Ishikawa (cell line): Measurements from ENCODE around the gene TRPC4AP.

ENCODE experiments used
- CREB1 ChIP-seq: IDR thresholded peaks from 2 replicates; pipeline ENCODE4 v1.6.1; 2012; ENCODE audit warnings: low read depth
- EGR1 ChIP-seq: IDR thresholded peaks from 2 replicates; pipeline ENCODE4 v1.6.1; 2012
- EP300 ChIP-seq: IDR thresholded peaks from 2 replicates; pipeline ENCODE4 v1.6.1; 2012; ENCODE audit warnings: borderline replicate concordance
- MAX ChIP-seq: IDR thresholded peaks from 2 replicates; pipeline ENCODE4 v1.6.1; 2012
- RAD21 ChIP-seq: IDR thresholded peaks from 2 replicates; pipeline ENCODE4 v1.6.1; 2012; ENCODE audit warnings: low read depth
- TEAD4 ChIP-seq: IDR thresholded peaks from 2 replicates; pipeline ENCODE4 v1.6.1; 2012
- YY1 ChIP-seq: IDR thresholded peaks from 2 replicates; pipeline ENCODE4 v1.6.1; 2012; ENCODE audit warnings: low read depth
- TF ChIP-seq, protein P1 (sequence below): IDR thresholded peaks from 2 replicates; pipeline ENCODE4 v1.6.1; 2012; ENCODE audit warnings: low read depth, mild to moderate bottlenecking

- TF ChIP-seq CREB1 (no peak), MAX (no peak), TEAD4 (no peak), EGR1 (no peak), EP300 (no peak), RAD21 (no peak), YY1 (no peak)
- TF ChIP-seq, protein P1, sequence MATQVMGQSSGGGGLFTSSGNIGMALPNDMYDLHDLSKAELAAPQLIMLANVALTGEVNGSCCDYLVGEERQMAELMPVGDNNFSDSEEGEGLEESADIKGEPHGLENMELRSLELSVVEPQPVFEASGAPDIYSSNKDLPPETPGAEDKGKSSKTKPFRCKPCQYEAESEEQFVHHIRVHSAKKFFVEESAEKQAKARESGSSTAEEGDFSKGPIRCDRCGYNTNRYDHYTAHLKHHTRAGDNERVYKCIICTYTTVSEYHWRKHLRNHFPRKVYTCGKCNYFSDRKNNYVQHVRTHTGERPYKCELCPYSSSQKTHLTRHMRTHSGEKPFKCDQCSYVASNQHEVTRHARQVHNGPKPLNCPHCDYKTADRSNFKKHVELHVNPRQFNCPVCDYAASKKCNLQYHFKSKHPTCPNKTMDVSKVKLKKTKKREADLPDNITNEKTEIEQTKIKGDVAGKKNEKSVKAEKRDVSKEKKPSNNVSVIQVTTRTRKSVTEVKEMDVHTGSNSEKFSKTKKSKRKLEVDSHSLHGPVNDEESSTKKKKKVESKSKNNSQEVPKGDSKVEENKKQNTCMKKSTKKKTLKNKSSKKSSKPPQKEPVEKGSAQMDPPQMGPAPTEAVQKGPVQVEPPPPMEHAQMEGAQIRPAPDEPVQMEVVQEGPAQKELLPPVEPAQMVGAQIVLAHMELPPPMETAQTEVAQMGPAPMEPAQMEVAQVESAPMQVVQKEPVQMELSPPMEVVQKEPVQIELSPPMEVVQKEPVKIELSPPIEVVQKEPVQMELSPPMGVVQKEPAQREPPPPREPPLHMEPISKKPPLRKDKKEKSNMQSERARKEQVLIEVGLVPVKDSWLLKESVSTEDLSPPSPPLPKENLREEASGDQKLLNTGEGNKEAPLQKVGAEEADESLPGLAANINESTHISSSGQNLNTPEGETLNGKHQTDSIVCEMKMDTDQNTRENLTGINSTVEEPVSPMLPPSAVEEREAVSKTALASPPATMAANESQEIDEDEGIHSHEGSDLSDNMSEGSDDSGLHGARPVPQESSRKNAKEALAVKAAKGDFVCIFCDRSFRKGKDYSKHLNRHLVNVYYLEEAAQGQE = no peak
Observed at GRCh38 chr20:34956751-34957472, 135.7 kb downstream of the TRPC4AP start.
